HL-60 (cell line): Measurements from ENCODE around the gene MICOS13.
A peak's percentile ranks its signal among the peaks of the same experiment; 100 is the strongest.

ENCODE experiments used
- DNase-seq, 2 experiments: peaks; one replicate each; pipeline ENCODE4 v3.0.0-alpha.2; 2010 to 2020; ENCODE audit warnings: low read depth in 1 of 2, low spot score in 1 of 2
- H3K27ac ChIP-seq: fragments of 250-450 bp; sonication (Bioruptor Pico); replicated peaks from 2 replicates; pipeline ENCODE4 v1.5.1; 2020; ENCODE audit warnings: mild to moderate bottlenecking, moderate library complexity
- H3K27me3 ChIP-seq: fragments of 250-450 bp; sonication (Bioruptor Pico); 2 replicates; pipeline ENCODE4 v1.5.1; 2021; ENCODE audit warnings: mild to moderate bottlenecking, moderate library complexity; ENCODE audit not compliant: insufficient read depth, poor library complexity, severe bottlenecking
- H3K4me3 ChIP-seq: replicated peaks from 2 replicates; pipeline ENCODE4 v1.5.1; 2011; ENCODE audit warnings: mild to moderate bottlenecking, control low read depth, low read length; ENCODE audit not compliant: insufficient read depth
- CTCF ChIP-seq: IDR thresholded peaks from one replicate; pipeline ENCODE4 v1.5.1; 2011; ENCODE audit warnings: low read length, control low read depth, inconsistent platforms; ENCODE audit not compliant: insufficient read depth
- GABPA ChIP-seq: IDR thresholded peaks from 2 replicates; pipeline ENCODE4 v1.6.1; 2012; ENCODE audit warnings: low read depth
- POLR2AphosphoS5 ChIP-seq: IDR thresholded peaks from 2 replicates; pipeline ENCODE4 v1.6.1; 2012; ENCODE audit warnings: low read depth
- REST ChIP-seq: IDR thresholded peaks from 2 replicates; pipeline ENCODE4 v1.6.1; 2012; ENCODE audit warnings: low read depth; ENCODE audit not compliant: insufficient replicate concordance
- SPI1 ChIP-seq: IDR thresholded peaks from 2 replicates; pipeline ENCODE4 v1.6.1; 2012; ENCODE audit warnings: low read depth, mild to moderate bottlenecking, borderline replicate concordance

The MICOS13 gene

DNA sequence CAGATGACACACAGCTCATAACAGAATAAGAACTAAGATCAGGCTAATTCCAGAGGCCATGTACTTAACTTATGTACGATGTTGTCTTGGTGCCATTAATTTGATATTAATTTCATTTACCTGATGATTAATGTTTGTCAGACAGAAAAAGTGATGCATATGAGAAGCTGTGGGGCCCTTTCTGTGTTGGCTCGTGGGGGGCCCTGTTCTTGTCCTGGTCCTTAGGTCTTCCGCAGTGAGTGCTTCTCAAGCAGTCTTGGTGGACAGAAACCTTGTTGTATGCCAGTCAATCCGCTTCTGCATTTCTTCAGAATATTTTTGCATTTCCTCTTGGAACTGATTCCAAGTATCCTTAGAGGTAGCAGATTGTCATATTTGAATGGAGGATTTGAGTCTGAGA, 37.3 kb downstream of the MICOS13 start:
- Histone ChIP-seq H3K4me3 (no peak overlapping the region), H3K27ac (no peak overlapping the region)
- TF ChIP-seq CTCF (no peak), SPI1 (no peak), POLR2AphosphoS5 (no peak)

DNA sequence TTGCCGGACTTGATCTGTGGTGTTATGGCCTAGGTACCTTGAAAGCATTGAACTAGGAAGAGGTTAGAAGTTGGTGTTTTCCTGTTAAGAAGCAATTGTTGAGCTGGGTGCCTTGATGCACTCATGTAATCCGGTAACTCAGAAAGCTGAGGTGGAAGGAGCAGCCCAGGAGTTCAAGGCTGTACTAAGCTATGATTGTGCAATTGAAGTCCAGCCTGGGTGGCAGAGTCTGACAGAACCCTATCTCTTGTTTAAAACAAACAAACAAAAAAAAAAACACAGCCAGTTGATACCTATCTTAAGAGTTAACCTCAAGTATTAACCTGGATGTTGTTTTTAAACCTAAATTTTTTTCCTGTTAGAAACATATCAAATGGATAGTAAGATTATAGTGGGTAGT, 38.1 kb downstream of the MICOS13 start:
- Histone ChIP-seq H3K4me3 (no peak overlapping the region), H3K27ac (no peak overlapping the region), H3K27me3 (no peaks in the 10 kb centered on the region)
- no peak for TF ChIP-seq POLR2AphosphoS5
- no peak for TF ChIP-seq SPI1
- no peak for TF ChIP-seq CTCF
- TF ChIP-seq REST, result no peak
- no peak for TF ChIP-seq GABPA
- DNase-seq, result no peak

More for the DNA sequence above, 37.3 kb downstream of the MICOS13 start:
- H3K27me3 ChIP-seq, result no peaks in the 10 kb centered on the region
- no peak for DNase-seq

DNA sequence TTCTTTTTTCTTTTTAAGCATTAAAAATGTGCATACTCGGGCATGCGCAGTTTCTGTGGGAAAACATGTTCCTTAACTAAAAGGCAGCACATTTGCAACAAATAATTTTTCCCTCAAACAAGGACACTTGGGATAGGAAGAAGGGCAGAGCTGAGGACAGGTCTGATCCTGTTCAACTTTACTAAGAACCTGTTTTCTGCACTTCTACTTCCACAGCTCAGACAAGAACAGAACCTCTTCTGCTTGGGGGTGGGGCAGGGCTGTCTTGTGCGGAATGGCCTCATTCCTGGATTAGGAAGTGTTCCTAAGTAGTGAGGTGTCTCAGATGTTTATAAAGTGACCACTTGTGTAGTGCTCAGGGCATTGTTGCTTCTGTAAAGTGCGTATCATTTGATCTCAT, 39.1 kb downstream of the MICOS13 start:
- DNase-seq, result no peak
- H3K4me3 ChIP-seq, result no peak overlapping the region
- TF ChIP-seq POLR2AphosphoS5 (no peak), REST (no peak), SPI1 (no peak), GABPA (no peak), CTCF (no peak)
- no peaks in the 10 kb centered on the region for H3K27me3 ChIP-seq
- no peak overlapping the region for H3K27ac ChIP-seq

DNA sequence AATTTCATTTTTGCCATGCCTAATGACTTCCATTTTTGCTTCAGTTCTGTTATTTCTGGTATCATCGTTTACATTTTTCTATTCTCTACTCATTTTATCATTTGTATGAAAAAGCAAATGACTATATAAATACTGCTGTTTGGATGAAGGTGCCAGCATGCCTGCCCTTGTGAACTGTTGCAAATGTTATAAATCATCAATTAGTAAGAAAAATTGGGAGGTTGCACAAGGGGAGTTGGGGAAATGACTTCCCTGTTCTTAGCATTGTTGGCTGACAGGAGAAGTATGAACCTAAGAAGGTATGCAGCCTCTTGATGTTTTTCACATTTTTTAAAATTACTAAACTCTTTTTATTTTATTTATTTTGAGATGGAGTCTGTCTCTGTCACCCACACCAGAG, 42.3 kb downstream of the MICOS13 start:
- Histone ChIP-seq H3K4me3 (no peak overlapping the region), H3K27ac (no peak overlapping the region), H3K27me3 (no peaks in the 10 kb centered on the region)
- no peak for DNase-seq
- TF ChIP-seq SPI1 (peak; percentile 21; the same call in 1 of the 2 replicates), CTCF (no peak), POLR2AphosphoS5 (no peak)
